ENCODE data around the gene ARMC10. TPM values are rescaled to one million over a fixed set of nuclear protein-coding genes. Genes with fewer than 3 reads are reported as not detected.
"Not testable (repeated sequence)": the region's sequence is repeated elsewhere in the genome, so short reads cannot be mapped to it uniquely, and the experiment has no call there.

ARMC10 gene
- total RNA-seq, 2 experiments from 2014 or later, result 33.2 to 35.7 TPM

- Mint-ChIP-seq H3K27ac (no peak overlapping the region), H3K9me3 (ENCODE audit: insufficient read depth) (no peaks in the 10 kb centered on the region), H3K4me1 (ENCODE audit: low read depth) (peaks cover 28% of the 10 kb centered on the region), H3K36me3 (ENCODE audit: low read depth) (peaks cover 34% of the 10 kb centered on the region), H3K4me3 (no peak overlapping the region), H3K27me3 (ENCODE audit: low read depth) (no peaks in the 10 kb centered on the region)
- ATAC-seq, result no peak
- POLR2A ChIA-PET, result no interaction called here
- CTCF ChIA-PET, result interaction anchor here (1.2 kb wide), 1 partner anchor 8 kb away, joined by 3 read pairs; no protein-coding TSS in a partner anchor
- DNase-seq, result no peak
Measured at GRCh38 chr7:103080923-103081322, 6.0 kb downstream of the ARMC10 start.

DNA sequence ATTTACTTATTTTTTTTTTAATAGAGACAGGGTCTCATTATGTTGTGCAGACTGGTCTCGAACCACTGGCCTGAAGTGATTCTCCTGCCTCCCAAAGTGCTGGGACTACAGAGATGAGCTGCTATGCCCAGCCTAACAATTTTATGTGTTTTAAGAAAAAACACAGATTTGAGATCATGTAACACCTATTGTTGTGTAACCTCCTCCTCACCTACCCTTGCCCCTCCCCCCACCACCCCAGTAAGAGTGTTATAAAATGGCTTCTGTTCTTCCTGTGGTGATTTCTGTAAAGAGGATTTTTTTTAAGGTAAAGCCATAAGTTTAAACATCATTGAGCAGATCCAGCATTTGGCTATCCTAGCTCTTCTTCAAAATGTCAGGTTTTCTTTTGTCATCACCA lies 7.6 kb downstream of the ARMC10 start:
- Mint-ChIP-seq H3K9me3 (ENCODE audit: insufficient read depth) (no peaks in the 10 kb centered on the region), H3K4me3 (no peak overlapping the region), H3K27ac (no peak overlapping the region), H3K4me1 (ENCODE audit: low read depth) (peaks cover 17% of the 10 kb centered on the region), H3K27me3 (ENCODE audit: low read depth) (no peaks in the 10 kb centered on the region), H3K36me3 (ENCODE audit: low read depth) (peaks cover 40% of the 10 kb centered on the region)
- ChIA-PET POLR2A (no interaction called here), CTCF (interaction anchor here (1.0 kb wide), 2 partner anchors 16 to 20 kb away, joined by 3 read pairs; no protein-coding TSS in a partner anchor)
- DNase-seq, result no peak
- ATAC-seq, result no peak

DNA sequence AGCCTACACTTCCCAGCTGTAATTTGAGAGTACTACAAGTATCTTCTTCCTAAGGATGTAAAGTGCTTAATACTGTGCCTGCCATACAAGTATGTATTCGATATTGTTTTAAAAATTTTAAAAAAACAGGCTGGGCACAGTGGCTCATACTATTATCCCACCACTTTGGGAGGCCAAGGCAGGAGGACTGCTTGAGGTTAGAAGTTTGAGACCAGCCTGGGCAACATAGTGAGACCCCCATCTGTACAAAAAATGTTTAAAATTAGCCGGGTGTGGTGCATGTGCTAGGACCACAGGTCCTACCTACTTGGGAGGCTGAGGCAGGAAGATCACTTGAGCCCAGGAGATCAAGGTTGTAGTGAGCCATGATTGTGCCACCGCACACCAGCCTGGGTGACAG lies 8.3 kb downstream of the ARMC10 start:
- no peak for ATAC-seq
- ChIA-PET CTCF (interaction anchor here (1.0 to 2.6 kb wide), 2 partner anchors 8 to 21 kb away, joined by 3 to 13 read pairs; partner anchors contain the start of genes ARMC10 and FBXL13), POLR2A (interaction anchor here (1.4 kb wide), 1 partner anchor 8 kb away, joined by 6 read pairs; the partner anchor contains the start of genes ARMC10 and FBXL13)

GRCh38 chr7:103092321-103092720 lies 17.4 kb downstream of the ARMC10 start:
- ChIA-PET CTCF (interaction anchor here (1.5 kb wide), 1 partner anchor 30 kb away, joined by 4 read pairs; no protein-coding TSS in a partner anchor), POLR2A (interaction anchor here (1.0 kb wide), 1 partner anchor 17 kb away, joined by 3 read pairs; the partner anchor contains the start of gene ARMC10)
- H3K4me3 Mint-ChIP-seq; H3K4me1 Mint-ChIP-seq (ENCODE audit: low read depth); H3K9me3 Mint-ChIP-seq (ENCODE audit: insufficient read depth); DNase-seq; H3K27me3 Mint-ChIP-seq (ENCODE audit: low read depth); ATAC-seq: not testable (repeated sequence)
- H3K36me3 Mint-ChIP-seq (ENCODE audit: low read depth), result peaks cover 51% of the 10 kb centered on the region
- peak overlapping the region; percentile 43 for H3K27ac Mint-ChIP-seq

More for the DNA sequence above, 8.3 kb downstream of the ARMC10 start:
- Mint-ChIP-seq H3K4me1 (ENCODE audit: low read depth) (peaks cover 12% of the 10 kb centered on the region), H3K27ac (no peak overlapping the region), H3K4me3 (no peak overlapping the region), H3K9me3 (ENCODE audit: insufficient read depth) (no peaks in the 10 kb centered on the region), H3K36me3 (ENCODE audit: low read depth) (peaks cover 36% of the 10 kb centered on the region), H3K27me3 (ENCODE audit: low read depth) (no peaks in the 10 kb centered on the region)
- DNase-seq, result no peak

GRCh38 chr7:103093429-103093828 lies 18.5 kb downstream of the ARMC10 start:
- no peaks in the 10 kb centered on the region for H3K9me3 Mint-ChIP-seq (ENCODE audit: insufficient read depth)
- peaks cover 52% of the 10 kb centered on the region for H3K36me3 Mint-ChIP-seq (ENCODE audit: low read depth)
- H3K27ac Mint-ChIP-seq, result peak overlapping the region; percentile 33
- no peak overlapping the region for H3K4me3 Mint-ChIP-seq
- POLR2A ChIA-PET, result no interaction called here
- CTCF ChIA-PET, result no interaction called here
- no peaks in the 10 kb centered on the region for H3K4me1 Mint-ChIP-seq (ENCODE audit: low read depth)
- ATAC-seq, result no peak
- no peak for DNase-seq
- no peaks in the 10 kb centered on the region for H3K27me3 Mint-ChIP-seq (ENCODE audit: low read depth)

DNA sequence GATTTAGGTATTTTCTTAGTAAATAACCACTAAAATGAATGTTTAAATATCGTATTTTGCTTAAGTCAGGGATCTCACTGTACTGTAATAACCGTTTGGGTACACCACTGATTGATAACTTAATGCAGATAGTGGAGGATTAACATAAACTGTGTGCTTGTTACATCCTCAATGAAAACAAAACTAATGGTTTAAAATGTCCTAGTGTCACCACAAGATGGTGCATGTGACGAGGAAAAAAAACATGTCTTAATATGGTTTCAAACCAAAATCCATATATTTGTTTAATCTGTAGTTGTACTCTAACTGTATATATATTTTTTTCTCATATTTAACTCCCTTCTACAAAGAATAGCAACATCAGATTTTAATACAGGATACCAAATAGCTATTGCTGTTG lies 19.2 kb downstream of the ARMC10 start:
- ATAC-seq, result no peak
- ChIA-PET CTCF (no interaction called here), POLR2A (no interaction called here)
- no peaks in the 10 kb centered on the region for H3K4me1 Mint-ChIP-seq (ENCODE audit: low read depth)
- no peaks in the 10 kb centered on the region for H3K9me3 Mint-ChIP-seq (ENCODE audit: insufficient read depth)
- peaks cover 47% of the 10 kb centered on the region for H3K36me3 Mint-ChIP-seq (ENCODE audit: low read depth)
- no peak overlapping the region for H3K4me3 Mint-ChIP-seq
- H3K27ac Mint-ChIP-seq, result no peak overlapping the region
- H3K27me3 Mint-ChIP-seq (ENCODE audit: low read depth), result no peaks in the 10 kb centered on the region
- DNase-seq, result no peak

GRCh38 chr7:103095558-103095957 lies 20.6 kb downstream of the ARMC10 start:
- H3K4me3 Mint-ChIP-seq; H3K27me3 Mint-ChIP-seq (ENCODE audit: low read depth); ATAC-seq; DNase-seq; H3K9me3 Mint-ChIP-seq (ENCODE audit: insufficient read depth); POLR2A ChIA-PET; H3K4me1 Mint-ChIP-seq (ENCODE audit: low read depth); H3K27ac Mint-ChIP-seq: not testable (repeated sequence)
- CTCF ChIA-PET, result interaction anchor here (1.6 kb wide), 1 partner anchor 9 kb away, joined by 3 read pairs; no protein-coding TSS in a partner anchor
- H3K36me3 Mint-ChIP-seq (ENCODE audit: low read depth), result peaks cover 43% of the 10 kb centered on the region

DNA sequence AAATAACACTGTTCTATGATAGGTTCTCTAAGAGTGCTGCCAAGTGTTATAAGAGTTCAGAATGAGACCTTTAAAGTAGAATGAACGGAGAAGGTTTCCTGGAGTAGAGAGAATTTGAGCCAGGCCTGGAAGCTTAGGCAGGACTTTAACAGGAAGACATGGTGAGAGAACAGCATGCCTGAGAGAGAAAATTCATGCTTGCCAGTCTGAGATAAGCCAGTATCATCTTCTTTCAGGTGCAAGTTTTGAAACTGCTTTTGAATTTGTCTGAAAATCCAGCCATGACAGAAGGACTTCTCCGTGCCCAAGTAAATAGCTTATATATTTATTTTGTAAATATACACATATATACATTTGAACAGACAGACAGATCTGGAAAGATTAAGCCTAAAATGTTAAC lies 22.1 kb downstream of the ARMC10 start:
- ATAC-seq (no peak), DNase-seq (no peak)
- no peaks in the 10 kb centered on the region for H3K27me3 Mint-ChIP-seq (ENCODE audit: low read depth)
- no peaks in the 10 kb centered on the region for H3K4me1 Mint-ChIP-seq (ENCODE audit: low read depth)
- H3K4me3 Mint-ChIP-seq, result no peak overlapping the region
- no peak overlapping the region for H3K27ac Mint-ChIP-seq
- no peaks in the 10 kb centered on the region for H3K9me3 Mint-ChIP-seq (ENCODE audit: insufficient read depth)
- ChIA-PET POLR2A (interaction anchor here (0.8 kb wide), 1 partner anchor 22 kb away, joined by 3 read pairs; the partner anchor contains the start of genes ARMC10 and FBXL13), CTCF (interaction anchor here (1.6 kb wide), 1 partner anchor 8 kb away, joined by 3 read pairs; no protein-coding TSS in a partner anchor)
- peaks cover 38% of the 10 kb centered on the region for H3K36me3 Mint-ChIP-seq (ENCODE audit: low read depth)

DNA sequence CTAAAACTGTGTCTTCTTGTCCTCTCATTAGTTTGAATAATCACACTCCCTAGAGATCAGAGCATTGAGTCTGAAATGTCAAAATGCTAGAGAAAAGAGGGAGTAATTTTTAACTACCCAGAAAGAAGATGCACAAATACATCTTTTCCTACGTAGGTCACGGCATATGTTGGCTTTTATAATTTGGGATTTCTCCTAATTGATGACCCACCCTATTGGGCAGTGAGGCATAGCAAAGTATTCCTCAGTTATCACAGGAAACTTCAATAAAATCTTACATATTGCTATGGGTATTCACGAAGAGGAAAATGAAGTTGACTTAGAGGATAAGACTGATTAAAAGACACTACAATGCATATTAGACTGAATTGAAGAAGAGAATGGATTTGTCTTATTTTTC lies 25.4 kb downstream of the ARMC10 start:
- Mint-ChIP-seq H3K36me3 (ENCODE audit: low read depth) (peaks cover 35% of the 10 kb centered on the region), H3K27ac (no peak overlapping the region), H3K4me3 (no peak overlapping the region), H3K9me3 (ENCODE audit: insufficient read depth) (no peaks in the 10 kb centered on the region), H3K27me3 (ENCODE audit: low read depth) (no peaks in the 10 kb centered on the region), H3K4me1 (ENCODE audit: low read depth) (no peaks in the 10 kb centered on the region)
- ATAC-seq (no peak), DNase-seq (no peak)
- POLR2A ChIA-PET, result no interaction called here
- CTCF ChIA-PET, result no interaction called here

- Mint-ChIP-seq H3K36me3 (ENCODE audit: low read depth) (peaks cover 29% of the 10 kb centered on the region), H3K27ac (no peak overlapping the region), H3K27me3 (ENCODE audit: low read depth) (no peaks in the 10 kb centered on the region), H3K9me3 (ENCODE audit: insufficient read depth) (no peaks in the 10 kb centered on the region), H3K4me3 (no peak overlapping the region), H3K4me1 (ENCODE audit: low read depth) (no peaks in the 10 kb centered on the region)
- ATAC-seq (no peak), DNase-seq (no peak)
- POLR2A ChIA-PET, result no interaction called here
- CTCF ChIA-PET, result no interaction called here
Measured at GRCh38 chr7:103101543-103101942, 26.6 kb downstream of the ARMC10 start.

DNA sequence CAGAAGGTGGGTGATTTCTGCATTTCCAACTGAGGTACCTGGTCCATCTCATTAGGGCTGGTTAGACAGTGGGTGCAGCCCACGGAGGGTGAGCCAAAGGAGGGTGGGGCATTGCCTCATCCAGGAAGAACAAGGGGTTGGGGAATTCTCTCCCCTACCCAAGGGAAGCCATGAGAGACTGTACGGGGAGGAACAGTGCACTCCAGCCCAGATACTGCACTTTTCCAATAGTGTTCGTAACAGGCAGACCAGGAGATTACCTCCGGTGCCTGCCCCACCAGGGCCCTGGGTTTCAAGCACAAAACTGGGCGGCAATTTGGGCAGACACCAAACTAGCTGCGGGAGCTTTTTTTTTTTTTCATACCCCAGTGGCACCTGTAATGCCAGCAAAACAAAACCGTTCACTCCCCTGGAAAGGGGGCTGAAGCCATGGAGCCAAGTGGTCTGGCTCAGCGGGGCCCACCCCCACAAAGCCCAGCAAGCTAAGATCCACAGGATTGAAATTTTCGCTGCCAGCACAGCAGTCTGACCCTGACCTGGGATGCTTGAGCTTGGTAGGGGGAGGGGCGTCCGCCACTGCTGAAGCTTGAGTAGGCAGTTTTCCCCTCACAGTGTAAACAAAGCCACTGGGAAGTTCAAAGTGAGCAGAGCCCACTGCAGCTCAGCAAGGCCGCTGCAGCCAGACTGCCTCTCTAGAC lies 31.2 kb downstream of the ARMC10 start:
- H3K9me3 Mint-ChIP-seq (ENCODE audit: insufficient read depth), result peaks cover 6% of the 10 kb centered on the region
- ATAC-seq (no peak), DNase-seq (no peak)
- H3K27me3 Mint-ChIP-seq (ENCODE audit: low read depth), result no peaks in the 10 kb centered on the region
- H3K4me3 Mint-ChIP-seq, result no peak overlapping the region
- peaks cover 43% of the 10 kb centered on the region for H3K36me3 Mint-ChIP-seq (ENCODE audit: low read depth)
- ChIA-PET CTCF (no interaction called here), POLR2A (no interaction called here)
- peaks cover 9% of the 10 kb centered on the region for H3K4me1 Mint-ChIP-seq (ENCODE audit: low read depth)
- H3K27ac Mint-ChIP-seq, result no peak overlapping the region

- H3K27ac Mint-ChIP-seq; H3K4me3 Mint-ChIP-seq; DNase-seq; H3K9me3 Mint-ChIP-seq (ENCODE audit: insufficient read depth); H3K4me1 Mint-ChIP-seq (ENCODE audit: low read depth); CTCF ChIA-PET; H3K27me3 Mint-ChIP-seq (ENCODE audit: low read depth); ATAC-seq; POLR2A ChIA-PET: not testable (repeated sequence)
- peaks cover 47% of the 10 kb centered on the region for H3K36me3 Mint-ChIP-seq (ENCODE audit: low read depth)
Measured at GRCh38 chr7:103106703-103107070, 31.7 kb downstream of the ARMC10 start.

Data from activated CD8-positive, alpha-beta T cell treated with anti-CD3 and anti-CD28 coated beads, Interleukin-2, amount 10 ng/mL, durations not matched to agents 7 days and 5 days (primary cell).